Measurements from ENCODE around the gene SLC22A1.

GRCh38 chr6:160085713-160086505 is 35.7 kb upstream of the SLC22A1 start:
- TF ChIP-seq EZH2 (IDR thresholded peaks at IDR 0.05) (no peak), POLR2AphosphoS5 (IDR thresholded peaks at IDR 0.05; ENCODE audit: borderline replicate concordance, low read depth, low read length) (no peak)

Measured in SK-N-MC (cell line).